Fibroblast of upper back skin (primary cell): ENCODE measurements around the gene KCNQ2.

ENCODE experiments used
- DNase-seq: peaks from one replicate; pipeline ENCODE4 v3.0.0-alpha.2; 2013

The KCNQ2 gene

GRCh38 chr20:63365601-63366389 is 106.7 kb downstream of the KCNQ2 start:
- no peak for DNase-seq

DNA sequence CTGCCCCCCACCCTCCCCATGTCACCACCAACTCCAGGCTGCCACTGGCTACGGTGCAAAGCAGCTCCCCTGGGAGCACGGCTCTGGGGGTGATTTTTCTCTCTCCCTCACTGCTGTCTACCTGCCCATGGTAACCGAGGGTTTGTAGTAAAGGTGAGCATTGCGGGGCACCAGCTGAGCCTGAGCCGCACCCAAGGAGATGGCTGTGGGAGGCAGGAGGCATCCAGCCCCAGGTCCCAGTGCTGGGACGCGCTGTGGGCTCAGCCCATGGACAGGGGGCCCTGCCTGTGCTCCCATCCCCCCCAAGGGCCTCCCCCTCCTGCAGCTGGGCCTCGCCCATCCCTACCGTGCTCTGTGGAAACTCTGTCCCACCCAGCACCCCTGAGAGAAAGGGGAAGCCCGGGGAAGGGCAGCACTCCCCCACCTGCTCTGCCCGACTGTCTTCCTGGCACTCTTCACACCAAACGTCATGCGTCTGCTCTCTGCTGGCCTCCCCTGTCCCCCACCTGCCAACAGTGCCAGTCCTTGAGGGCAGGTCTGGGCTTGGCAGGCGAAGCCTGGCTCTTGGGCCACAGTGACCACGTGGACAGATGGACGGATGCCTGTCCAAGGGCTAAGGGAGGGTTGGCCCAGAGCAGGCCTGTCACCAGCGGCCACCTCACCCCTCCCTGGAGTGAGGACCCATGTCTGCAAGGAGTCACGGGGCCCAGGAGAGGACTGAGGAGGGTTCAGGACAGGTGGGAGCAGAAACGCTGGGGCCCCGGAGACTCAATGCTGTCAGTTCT is 107.5 kb downstream of the KCNQ2 start:
- no peak for DNase-seq

GRCh38 chr20:63363981-63364561 is 108.4 kb downstream of the KCNQ2 start:
- no peak for DNase-seq

DNA sequence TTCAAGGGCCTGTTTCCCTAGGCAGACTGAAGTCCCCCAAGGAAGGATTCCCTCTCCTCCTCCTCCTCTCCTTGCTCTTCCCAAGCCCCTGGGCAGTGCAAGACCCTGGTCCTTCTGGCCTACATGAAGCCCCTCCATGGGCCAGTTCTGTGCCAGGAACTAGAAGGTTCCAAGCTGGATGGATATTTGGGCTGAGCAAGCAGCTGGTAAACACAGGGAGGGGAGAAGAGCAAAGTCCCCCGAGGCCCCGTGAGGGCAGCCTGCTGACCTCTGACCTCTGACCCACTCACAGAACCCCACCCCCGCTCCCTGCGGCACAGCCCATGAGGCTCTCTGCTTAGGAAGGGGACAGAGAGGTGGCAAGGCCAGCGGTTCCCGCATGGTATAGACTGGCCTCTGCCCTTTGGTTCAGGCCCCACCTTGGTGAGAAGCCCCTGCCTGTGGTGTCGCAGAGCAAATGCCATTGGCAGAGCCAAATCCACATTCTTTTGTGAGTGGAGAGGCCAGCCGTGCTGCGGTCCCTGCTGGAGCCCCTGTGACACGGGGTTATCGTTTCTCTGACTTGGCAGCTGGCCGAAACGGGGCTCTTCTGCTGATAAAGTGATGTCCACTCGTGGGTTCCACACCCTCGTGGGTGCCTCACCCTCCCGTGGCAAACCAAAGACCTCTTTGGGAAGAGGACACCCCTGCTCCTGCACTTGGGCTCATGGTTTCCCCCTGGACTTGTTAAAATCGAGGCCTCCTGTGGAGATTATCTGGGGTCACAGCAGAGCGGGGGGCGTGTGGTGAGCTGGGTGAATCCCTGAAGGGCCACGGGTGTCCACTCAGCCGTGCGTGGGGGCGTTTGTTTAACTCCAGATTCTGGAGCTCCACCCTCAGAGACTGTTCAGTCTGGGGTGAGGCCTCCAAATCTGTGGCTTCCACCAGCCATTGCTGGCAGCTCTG is 109.2 kb downstream of the KCNQ2 start:
- DNase-seq: no peak

DNA sequence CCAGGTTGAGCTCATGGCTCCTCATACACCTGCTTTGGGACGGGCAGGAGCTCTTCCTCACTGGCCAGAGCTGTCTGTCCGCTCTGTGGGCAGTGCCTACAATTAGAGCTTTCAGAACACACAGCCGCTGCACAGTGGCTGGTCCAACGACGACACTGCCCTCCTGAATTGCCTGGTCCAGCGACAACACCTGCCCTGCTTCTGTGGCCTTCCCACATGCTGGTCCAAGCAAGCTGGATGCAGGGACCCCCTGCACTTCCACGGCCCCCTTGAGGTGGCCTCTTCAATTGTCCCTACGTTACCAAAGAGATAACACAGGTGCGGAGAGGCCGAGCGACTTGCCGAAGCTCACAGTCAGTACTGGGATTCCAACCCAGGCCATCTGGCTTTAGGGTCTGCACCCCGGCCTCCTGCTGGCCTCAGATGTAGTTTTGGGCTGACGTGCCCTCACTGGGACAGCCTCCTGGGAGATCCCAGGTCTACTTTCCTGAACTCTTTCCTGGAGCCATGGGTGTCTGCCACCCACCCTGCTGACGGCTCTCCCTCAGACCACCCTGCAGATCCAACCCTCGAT is 109.9 kb downstream of the KCNQ2 start:
- DNase-seq: no peak

GRCh38 chr20:63361519-63362435 is 110.7 kb downstream of the KCNQ2 start:
- DNase-seq: no peak

- DNase-seq: no peak
Measured at GRCh38 chr20:63360850-63361518, 111.5 kb downstream of the KCNQ2 start, which contains the start of gene CHRNA4. Gene CHRNA4 (minus strand): TSS chr20:63361349. CDS start chr20:63361165, 184 bp downstream.

- no peak for DNase-seq
Measured at GRCh38 chr20:63359937-63360849, 112.3 kb downstream of the KCNQ2 start.

- no peak for DNase-seq
Measured at GRCh38 chr20:63359164-63359934, 113.1 kb downstream of the KCNQ2 start.

GRCh38 chr20:63357921-63358905 is 114.2 kb downstream of the KCNQ2 start:
- DNase-seq: no peak

DNA sequence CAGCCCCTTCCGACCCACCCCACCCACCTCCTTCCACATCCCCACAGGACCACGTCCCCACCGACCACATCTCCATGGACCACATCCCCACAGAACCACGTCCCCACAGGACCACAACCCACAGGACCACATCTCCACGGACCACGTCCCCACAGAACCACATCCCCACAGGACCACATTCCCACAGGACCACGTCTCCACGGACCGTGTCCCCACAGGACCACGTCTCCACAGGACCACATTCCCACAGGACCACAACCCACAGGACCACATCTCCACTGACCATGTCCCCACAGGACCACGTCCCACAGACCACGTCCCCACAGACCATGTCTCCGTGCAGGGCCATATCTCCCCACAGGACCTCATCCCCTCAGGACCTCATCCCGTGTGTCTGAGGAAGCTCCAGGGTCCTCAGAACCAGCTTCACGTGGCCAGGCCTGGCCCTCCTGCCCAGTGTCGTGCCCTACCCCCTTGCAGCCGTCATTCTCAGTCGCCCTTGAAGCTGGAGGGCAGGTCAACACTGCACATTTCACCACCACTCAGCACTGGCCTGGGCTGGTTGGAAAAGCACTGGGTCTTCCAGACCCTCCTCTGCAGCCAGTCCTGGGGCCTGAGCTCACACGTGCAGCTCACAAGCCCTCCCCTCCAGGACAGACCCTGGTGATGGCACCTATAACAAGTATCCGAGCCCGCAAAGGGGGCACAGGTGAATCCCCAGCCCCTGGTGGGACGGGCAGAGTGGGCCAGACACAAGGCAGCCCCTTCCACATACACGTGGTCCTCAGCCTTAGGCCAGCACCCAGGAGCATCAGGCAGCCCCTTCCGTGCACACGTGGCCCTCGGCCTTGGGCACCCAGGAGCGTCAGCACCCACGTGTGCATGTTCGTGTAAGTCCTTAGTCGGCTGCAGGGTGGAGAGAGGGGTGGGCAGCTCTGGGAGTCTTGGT is 115.2 kb downstream of the KCNQ2 start:
- no peak for DNase-seq

GRCh38 chr20:63356511-63356910 is 115.9 kb downstream of the KCNQ2 start:
- DNase-seq: no peak

DNA sequence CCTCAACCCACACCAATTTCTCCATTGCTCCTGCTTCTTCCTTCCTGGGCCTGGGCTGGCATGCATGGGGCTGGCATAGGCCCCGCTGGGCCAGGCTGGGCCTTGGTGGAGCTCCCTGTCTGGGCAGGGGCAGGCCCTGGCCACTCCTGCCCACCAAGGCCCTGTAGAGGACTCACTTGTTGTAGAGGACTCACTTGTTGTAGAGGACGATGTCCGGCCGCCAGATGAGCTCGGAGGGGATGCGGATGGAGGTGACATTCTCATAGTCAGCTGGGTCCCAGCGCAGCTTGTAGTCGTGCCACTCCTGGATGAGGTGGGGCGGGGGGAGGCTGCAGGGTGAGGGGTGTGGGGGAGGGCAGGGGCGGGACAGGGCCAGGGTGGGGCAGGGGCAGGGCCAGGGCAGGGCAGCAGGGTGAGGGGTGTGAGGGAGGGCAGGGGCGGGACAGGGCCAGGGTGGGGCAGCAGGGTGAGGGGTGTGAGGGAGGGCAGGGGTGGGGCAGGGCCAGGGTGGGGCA is 116.6 kb downstream of the KCNQ2 start:
- no peak for DNase-seq

DNA sequence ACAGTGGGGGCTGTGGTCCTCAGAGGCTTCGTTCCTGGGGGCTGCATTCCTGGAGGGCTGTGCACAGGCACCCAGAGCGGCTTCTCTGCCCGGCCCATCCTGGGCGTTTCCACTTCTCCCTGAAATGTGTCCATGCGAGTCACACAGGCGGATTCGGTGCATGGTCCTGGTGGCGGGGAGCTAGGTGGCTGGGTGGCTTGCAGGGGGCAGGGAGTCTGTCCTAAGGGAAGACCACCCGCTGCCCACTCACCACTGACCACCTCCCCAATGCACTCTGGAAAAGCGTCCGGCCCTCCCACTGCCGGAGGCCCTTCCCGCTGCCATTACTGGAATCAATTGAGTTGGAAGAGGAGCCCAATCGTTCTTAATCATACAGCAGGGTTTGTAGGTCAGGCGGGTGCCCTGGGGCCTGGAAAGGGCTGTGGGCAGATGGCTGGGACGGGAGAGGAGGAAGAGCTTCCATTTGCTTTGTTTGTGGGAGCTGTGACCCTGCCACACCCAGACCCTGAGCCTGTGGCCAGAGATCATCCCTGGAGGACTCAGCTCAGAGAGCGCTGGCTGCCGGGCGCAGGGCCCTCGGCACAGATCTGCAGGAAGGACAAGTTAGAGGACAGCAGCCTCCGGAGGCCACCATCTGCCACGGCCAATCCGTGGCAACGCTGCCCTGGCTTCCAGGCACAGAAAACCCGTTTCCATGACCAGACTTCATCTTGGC is 117.7 kb downstream of the KCNQ2 start:
- no peak for DNase-seq

- no peak for DNase-seq
Measured at GRCh38 chr20:63352811-63353221, 119.6 kb downstream of the KCNQ2 start.
